Panc1 (cell line): ENCODE results near the gene DGKD. TPM values are rescaled to one million over a fixed set of nuclear protein-coding genes. Genes with fewer than 3 reads are reported as not detected.

Experiments used
- ATAC-seq: fragments of 200-7000 bp; cut with Tn5 transposase; 2 replicates; pipeline ENCODE4 v1.9.1; 2020; ENCODE audit warnings: mild to moderate bottlenecking, moderate library complexity
- BruUV-seq: library from RNA; stranded (reverse); fragments of 400-500 nt; replicated peaks from 2 replicates; lab custom pipeline; 2021; lab: Mats Ljungman, UMichigan
- CTCF ChIA-PET: fragments of 300-600 bp; sonication (Branson Sonifier 250); formaldehyde crosslinking; loops from one replicate; lab custom pipeline; 2022; ENCODE audit warnings: antibody characterized with exemption; lab: Charles Lee
- POLR2A ChIA-PET: fragments of 300-600 bp; sonication (Branson Sonifier 250); formaldehyde crosslinking; loops from one replicate; lab custom pipeline; 2022; ENCODE audit warnings: antibody characterized with exemption; lab: Charles Lee
- DNase-seq: peaks from one replicate; pipeline ENCODE4 v3.0.0-alpha.2; 2010; ENCODE audit warnings: low read depth, low spot score
- H3K27ac ChIP-seq: 2 replicates; pipeline ENCODE4 v1.5.1; 2011; ENCODE audit warnings: mild to moderate bottlenecking, low read length, inconsistent platforms
- H3K27me3 ChIP-seq: fragments of 200-500 bp; sonication (Bioruptor generic); 2 replicates; pipeline ENCODE4 v1.6.0; 2014; ENCODE audit warnings: low read length, inconsistent platforms; ENCODE audit not compliant: control insufficient read depth, insufficient read depth
- H3K36me3 ChIP-seq: fragments of 200-500 bp; sonication (Bioruptor generic); 2 replicates; pipeline ENCODE4 v1.5.1; 2014; ENCODE audit warnings: inconsistent platforms, mild to moderate bottlenecking, low read length, moderate library complexity; ENCODE audit not compliant: control insufficient read depth, insufficient read depth
- H3K4me1 ChIP-seq: 2 replicates; pipeline ENCODE4 v1.5.1; 2011; ENCODE audit warnings: inconsistent platforms, mild to moderate bottlenecking, low read length, moderate library complexity; ENCODE audit not compliant: control insufficient read depth, insufficient read depth
- H3K4me3 ChIP-seq, 2 experiments: 2 replicates each; pipeline ENCODE4 v1.5.1; 2011 to 2012; ENCODE audit warnings: low read depth in 2 of 2, low read length in 2 of 2, mild to moderate bottlenecking in 2 of 2, inconsistent platforms in 1 of 2, moderate library complexity in 1 of 2
- H3K9me3 ChIP-seq: fragments of 200-500 bp; sonication (Bioruptor generic); 2 replicates; pipeline ENCODE4 v1.5.1; 2014; ENCODE audit warnings: low read depth, mild to moderate bottlenecking, inconsistent platforms, low read length, moderate library complexity; ENCODE audit not compliant: control insufficient read depth, insufficient read depth
- POLR2AphosphoS5 ChIP-seq: IDR thresholded peaks from 2 replicates; pipeline ENCODE4 v1.6.1; 2012; ENCODE audit warnings: mild to moderate bottlenecking, low read depth, low read length, moderate library complexity
- SIN3A ChIP-seq: IDR thresholded peaks from 2 replicates; pipeline ENCODE4 v1.6.1; 2012; ENCODE audit warnings: low read depth, mild to moderate bottlenecking, low read length, moderate library complexity, borderline replicate concordance; ENCODE audit not compliant: insufficient read depth
- TCF7L2 ChIP-seq: IDR thresholded peaks from 2 replicates; pipeline ENCODE4 v1.6.1; 2011; ENCODE audit warnings: mild to moderate bottlenecking, low read depth, low read length, inconsistent platforms
- in situ Hi-C: cut with HindIII; loops from 2 replicates; pipeline ENCODE4 v1.10.0; 2016; ENCODE audit warnings: low sequenced_read_pairs, low pct_unique_long_range_greater_than_20kb
- intact Hi-C: fragments of 100-400 bp; cut with micrococcal nuclease; formaldehyde crosslinking; loops from one replicate; pipeline ENCODE4 v1.10.0; 2022; ENCODE audit not compliant: unreplicated experiment
- total RNA-seq: library from RNA; stranded (reverse); gene quantifications from one replicate; pipeline ENCODE4 v1.2.1, GENCODE V29; 2021; ENCODE audit not compliant: unreplicated experiment
- TF ChIP-seq, protein P1 (sequence below), 2 experiments: IDR thresholded peaks; 2 replicates each; pipeline ENCODE4 v1.6.1; 2011 to 2012; ENCODE audit warnings: low read depth in 2 of 2, control low read depth in 1 of 2, low read length in 1 of 2, mild to moderate bottlenecking in 1 of 2, moderate library complexity in 1 of 2; ENCODE audit not compliant: insufficient read depth in 1 of 2
- TF ChIP-seq, protein P2 (sequence below): fragments of 450-650 bp; IDR thresholded peaks from 2 replicates; pipeline ENCODE4 v1.5.1; 2017; ENCODE audit warnings: mild to moderate bottlenecking

DGKD gene
- total RNA-seq, 1 experiment from 2014 or later: 89.0 TPM

DNA sequence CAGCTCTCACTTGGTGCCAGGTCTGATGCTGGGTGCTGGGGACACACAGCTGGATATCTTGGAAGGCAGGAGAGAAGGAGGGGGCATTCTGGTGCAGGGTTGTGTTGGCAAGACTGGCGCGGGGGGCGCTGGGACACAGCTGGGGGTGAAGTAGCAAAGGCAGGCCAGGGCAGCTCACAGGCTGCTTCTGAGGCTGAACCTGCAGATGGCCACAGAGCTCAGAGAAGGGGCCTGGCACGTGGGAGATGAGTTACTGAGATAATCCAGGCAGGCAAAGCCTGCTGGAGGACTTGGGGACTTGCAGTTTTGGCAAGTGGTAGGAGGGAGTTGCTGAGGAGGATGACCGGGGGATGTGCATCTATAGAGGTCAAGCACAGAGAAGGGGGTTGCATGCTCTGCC lies 16.2 kb upstream of the DGKD start:
- no peaks in the 10 kb centered on the region for H3K36me3 ChIP-seq
- DNase-seq (no peak), ATAC-seq (peak; percentile 52; the same call in 1 of the 2 replicates)
- H3K27ac ChIP-seq: no peak overlapping the region
- H3K9me3 ChIP-seq: no peaks in the 10 kb centered on the region
- no peak overlapping the region for H3K4me3 ChIP-seq
- TF ChIP-seq POLR2AphosphoS5 (no peak), SIN3A (no peak), TCF7L2 (no peak)
- TF ChIP-seq, protein P1, sequence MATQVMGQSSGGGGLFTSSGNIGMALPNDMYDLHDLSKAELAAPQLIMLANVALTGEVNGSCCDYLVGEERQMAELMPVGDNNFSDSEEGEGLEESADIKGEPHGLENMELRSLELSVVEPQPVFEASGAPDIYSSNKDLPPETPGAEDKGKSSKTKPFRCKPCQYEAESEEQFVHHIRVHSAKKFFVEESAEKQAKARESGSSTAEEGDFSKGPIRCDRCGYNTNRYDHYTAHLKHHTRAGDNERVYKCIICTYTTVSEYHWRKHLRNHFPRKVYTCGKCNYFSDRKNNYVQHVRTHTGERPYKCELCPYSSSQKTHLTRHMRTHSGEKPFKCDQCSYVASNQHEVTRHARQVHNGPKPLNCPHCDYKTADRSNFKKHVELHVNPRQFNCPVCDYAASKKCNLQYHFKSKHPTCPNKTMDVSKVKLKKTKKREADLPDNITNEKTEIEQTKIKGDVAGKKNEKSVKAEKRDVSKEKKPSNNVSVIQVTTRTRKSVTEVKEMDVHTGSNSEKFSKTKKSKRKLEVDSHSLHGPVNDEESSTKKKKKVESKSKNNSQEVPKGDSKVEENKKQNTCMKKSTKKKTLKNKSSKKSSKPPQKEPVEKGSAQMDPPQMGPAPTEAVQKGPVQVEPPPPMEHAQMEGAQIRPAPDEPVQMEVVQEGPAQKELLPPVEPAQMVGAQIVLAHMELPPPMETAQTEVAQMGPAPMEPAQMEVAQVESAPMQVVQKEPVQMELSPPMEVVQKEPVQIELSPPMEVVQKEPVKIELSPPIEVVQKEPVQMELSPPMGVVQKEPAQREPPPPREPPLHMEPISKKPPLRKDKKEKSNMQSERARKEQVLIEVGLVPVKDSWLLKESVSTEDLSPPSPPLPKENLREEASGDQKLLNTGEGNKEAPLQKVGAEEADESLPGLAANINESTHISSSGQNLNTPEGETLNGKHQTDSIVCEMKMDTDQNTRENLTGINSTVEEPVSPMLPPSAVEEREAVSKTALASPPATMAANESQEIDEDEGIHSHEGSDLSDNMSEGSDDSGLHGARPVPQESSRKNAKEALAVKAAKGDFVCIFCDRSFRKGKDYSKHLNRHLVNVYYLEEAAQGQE (IDR thresholded peaks at IDR 0.05; ENCODE audit: insufficient read depth in 1 of 2, low read depth in 2 of 2, low read length in 1 of 2): no peak
- TF ChIP-seq, protein P2, sequence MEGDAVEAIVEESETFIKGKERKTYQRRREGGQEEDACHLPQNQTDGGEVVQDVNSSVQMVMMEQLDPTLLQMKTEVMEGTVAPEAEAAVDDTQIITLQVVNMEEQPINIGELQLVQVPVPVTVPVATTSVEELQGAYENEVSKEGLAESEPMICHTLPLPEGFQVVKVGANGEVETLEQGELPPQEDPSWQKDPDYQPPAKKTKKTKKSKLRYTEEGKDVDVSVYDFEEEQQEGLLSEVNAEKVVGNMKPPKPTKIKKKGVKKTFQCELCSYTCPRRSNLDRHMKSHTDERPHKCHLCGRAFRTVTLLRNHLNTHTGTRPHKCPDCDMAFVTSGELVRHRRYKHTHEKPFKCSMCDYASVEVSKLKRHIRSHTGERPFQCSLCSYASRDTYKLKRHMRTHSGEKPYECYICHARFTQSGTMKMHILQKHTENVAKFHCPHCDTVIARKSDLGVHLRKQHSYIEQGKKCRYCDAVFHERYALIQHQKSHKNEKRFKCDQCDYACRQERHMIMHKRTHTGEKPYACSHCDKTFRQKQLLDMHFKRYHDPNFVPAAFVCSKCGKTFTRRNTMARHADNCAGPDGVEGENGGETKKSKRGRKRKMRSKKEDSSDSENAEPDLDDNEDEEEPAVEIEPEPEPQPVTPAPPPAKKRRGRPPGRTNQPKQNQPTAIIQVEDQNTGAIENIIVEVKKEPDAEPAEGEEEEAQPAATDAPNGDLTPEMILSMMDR: no peak
- no peaks in the 10 kb centered on the region; the same call in 1 of the 2 replicates for H3K4me1 ChIP-seq
- H3K27me3 ChIP-seq: no peaks in the 10 kb centered on the region
- BruUV-seq: no TSS peak
- in situ Hi-C loops: no loop called here
- POLR2A ChIA-PET: no interaction called here
- intact Hi-C loops: no loop called here
- CTCF ChIA-PET: no interaction called here

DNA sequence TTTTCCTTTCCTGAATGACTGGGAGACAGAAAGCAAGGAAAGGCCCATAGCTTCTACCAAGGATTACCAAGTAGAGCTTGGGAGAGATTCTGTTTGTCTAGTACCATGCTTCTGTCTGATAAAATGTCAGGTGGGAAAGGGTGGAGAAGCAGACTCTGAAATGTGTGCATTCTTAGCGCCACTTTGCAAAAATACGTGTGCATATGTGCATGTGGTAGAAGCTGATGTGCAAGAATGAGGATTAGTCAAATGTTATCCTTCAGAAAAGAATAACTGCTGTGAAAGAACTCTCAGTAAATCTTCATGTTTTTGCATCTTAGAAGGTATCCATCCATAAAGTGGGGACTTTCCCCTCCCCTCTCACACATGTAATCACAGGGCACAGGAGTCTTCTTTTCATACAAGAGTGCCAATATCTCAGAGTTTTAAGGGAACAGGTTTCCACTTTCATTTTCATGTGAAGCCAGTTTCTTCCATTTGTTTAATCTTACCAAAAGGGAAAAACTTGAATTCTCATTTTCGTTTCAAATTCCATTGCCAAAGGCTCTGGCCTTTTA lies 15.4 kb upstream of the DGKD start:
- H3K27me3 ChIP-seq: no peaks in the 10 kb centered on the region
- H3K36me3 ChIP-seq: no peaks in the 10 kb centered on the region
- TF ChIP-seq, protein P2: no peak
- DNase-seq: no peak
- no peaks in the 10 kb centered on the region; the same call in 1 of the 2 replicates for H3K4me1 ChIP-seq
- intact Hi-C loops: no loop called here
- no peaks in the 10 kb centered on the region for H3K9me3 ChIP-seq
- CTCF ChIA-PET: no interaction called here
- no peak overlapping the region for H3K27ac ChIP-seq
- POLR2A ChIA-PET: no interaction called here
- no peak for ATAC-seq
- no TSS peak for BruUV-seq
- H3K4me3 ChIP-seq: no peak overlapping the region
- in situ Hi-C loops: no loop called here
